Measurements from ENCODE around the gene DOK6.

GRCh38 chr18:69659142-69659651, 258.5 kb downstream of the DOK6 start:
- TF ChIP-seq EP300 (IDR thresholded peaks at IDR 0.05; ENCODE audit: borderline replicate concordance in 1 of 2, control insufficient read depth in 1 of 2, low read depth in 2 of 2, low read length in 2 of 2): no peak
- no peak for TF ChIP-seq PBX3 (IDR thresholded peaks at IDR 0.05; ENCODE audit: insufficient replicate concordance, low read depth, low read length)
- TF ChIP-seq USF2 (IDR thresholded peaks at IDR 0.05; ENCODE audit: borderline replicate concordance, low read depth, low read length): no peak
- no peak for TF ChIP-seq CHD2 (IDR thresholded peaks at IDR 0.05; ENCODE audit: borderline replicate concordance, low read depth, low read length)
- TF ChIP-seq MXI1 (IDR thresholded peaks at IDR 0.05; ENCODE audit: low read depth, low read length): no peak
- TF ChIP-seq ZBED1 (IDR thresholded peaks at IDR 0.05; ENCODE audit: borderline replicate concordance): no peak
- TF ChIP-seq CBX3 (IDR thresholded peaks at IDR 0.05; ENCODE audit: borderline replicate concordance, low read depth): no peak
- TF ChIP-seq FOXM1 (IDR thresholded peaks at IDR 0.05; ENCODE audit: low read depth, low read length): no peak
- no peak for TF ChIP-seq ETV6 (conservative IDR thresholded peaks at IDR 0.05 in 1 of 2, IDR thresholded peaks at IDR 0.05 in 1 of 2; ENCODE audit: borderline replicate concordance in 1 of 2, low read depth in 1 of 2)
- TF ChIP-seq JUND (IDR thresholded peaks at IDR 0.05; ENCODE audit: low read depth, low read length): no peak
- no peak for TF ChIP-seq POLR2AphosphoS5 (IDR thresholded peaks at IDR 0.05; ENCODE audit: low read length)
- no peak for TF ChIP-seq CTCF (IDR thresholded peaks at IDR 0.05 in 2 of 3, conservative IDR thresholded peaks at IDR 0.05 in 1 of 3; ENCODE audit: control insufficient read depth in 2 of 3, extremely low read depth in 1 of 3, insufficient read depth in 1 of 3, low read depth in 3 of 3, low read length in 3 of 3)
- no peak for TF ChIP-seq NR2C2 (IDR thresholded peaks at IDR 0.05; ENCODE audit: borderline replicate concordance, control insufficient read depth, insufficient read length, low read depth)
- TF ChIP-seq ZSCAN29 (IDR thresholded peaks at IDR 0.05): no peak
